A549 (cell line): ENCODE results near the gene CDK10.

Experiments used
- BHLHE40 ChIP-seq: IDR thresholded peaks from 2 replicates; pipeline ENCODE4 v1.6.1; 2012; ENCODE audit warnings: low read depth, low read length, inconsistent platforms
- CEBPB ChIP-seq, 2 experiments: fragments of >200 bp in 1 of 2; sonication (Bioruptor Twin) in 1 of 2; formaldehyde crosslinking in 1 of 2; IDR thresholded peaks; 2 replicates each; pipeline ENCODE4 v1.6.1; 2012 to 2016
- EP300 ChIP-seq, 2 experiments: fragments of >200 bp; sonication (Bioruptor Twin); formaldehyde crosslinking; IDR thresholded peaks; 2 replicates in 1 of 2; 3 replicates in 1 of 2; pipeline ENCODE4 v1.6.1; 2016 to 2017
- ESRRA ChIP-seq: fragments of 150-350 bp; IDR thresholded peaks from 2 replicates; pipeline ENCODE4 v1.6.1; 2014; ENCODE audit warnings: mild to moderate bottlenecking, low read length, borderline replicate concordance
- HOXB13 ChIP-seq: fragments of 250-450 bp; sonication (Bioruptor Pico); IDR thresholded peaks from 2 replicates; pipeline ENCODE4 v1.5.0; 2020; ENCODE audit warnings: low read depth, mild to moderate bottlenecking, moderate library complexity
- MYC ChIP-seq: IDR thresholded peaks from 2 replicates; pipeline ENCODE4 v1.6.1; 2012; ENCODE audit warnings: mild to moderate bottlenecking, inconsistent platforms, low read length, improper control_type of control experiment, borderline replicate concordance
- NR3C1 ChIP-seq: fragments of >200 bp; sonication (Bioruptor Twin); formaldehyde crosslinking; IDR thresholded peaks from 3 replicates; pipeline ENCODE4 v1.6.1; 2017
- POLR2A ChIP-seq: IDR thresholded peaks from 2 replicates; pipeline ENCODE4 v1.6.1; 2012; ENCODE audit warnings: mild to moderate bottlenecking, low read length
- POLR2AphosphoS2 ChIP-seq: conservative IDR thresholded peaks from 2 replicates; pipeline ENCODE4 v1.6.1; 2012; ENCODE audit warnings: low read length, improper control_type of control experiment, inconsistent platforms
- RCOR1 ChIP-seq: fragments of 150-350 bp; IDR thresholded peaks from 2 replicates; pipeline ENCODE4 v1.6.1; 2014; ENCODE audit warnings: antibody characterized with exemption, low read length, low read depth
- TP53 ChIP-seq: fragments of 250-450 bp; sonication (Bioruptor Pico); IDR thresholded peaks from 2 replicates; pipeline ENCODE4 v1.5.0; 2021; ENCODE audit warnings: mild to moderate bottlenecking, moderate library complexity
- TF ChIP-seq, protein P1 (sequence below): fragments of >200 bp; sonication (Bioruptor Twin); formaldehyde crosslinking; IDR thresholded peaks from 3 replicates; pipeline ENCODE4 v1.5.1; 2016

- TF ChIP-seq HOXB13 (CRISPR knock-in tag), result no peak
- no peak for TF ChIP-seq MYC
- no peak for TF ChIP-seq EP300 (IDR thresholded peaks at IDR 0.05)
- TF ChIP-seq, protein P1, sequence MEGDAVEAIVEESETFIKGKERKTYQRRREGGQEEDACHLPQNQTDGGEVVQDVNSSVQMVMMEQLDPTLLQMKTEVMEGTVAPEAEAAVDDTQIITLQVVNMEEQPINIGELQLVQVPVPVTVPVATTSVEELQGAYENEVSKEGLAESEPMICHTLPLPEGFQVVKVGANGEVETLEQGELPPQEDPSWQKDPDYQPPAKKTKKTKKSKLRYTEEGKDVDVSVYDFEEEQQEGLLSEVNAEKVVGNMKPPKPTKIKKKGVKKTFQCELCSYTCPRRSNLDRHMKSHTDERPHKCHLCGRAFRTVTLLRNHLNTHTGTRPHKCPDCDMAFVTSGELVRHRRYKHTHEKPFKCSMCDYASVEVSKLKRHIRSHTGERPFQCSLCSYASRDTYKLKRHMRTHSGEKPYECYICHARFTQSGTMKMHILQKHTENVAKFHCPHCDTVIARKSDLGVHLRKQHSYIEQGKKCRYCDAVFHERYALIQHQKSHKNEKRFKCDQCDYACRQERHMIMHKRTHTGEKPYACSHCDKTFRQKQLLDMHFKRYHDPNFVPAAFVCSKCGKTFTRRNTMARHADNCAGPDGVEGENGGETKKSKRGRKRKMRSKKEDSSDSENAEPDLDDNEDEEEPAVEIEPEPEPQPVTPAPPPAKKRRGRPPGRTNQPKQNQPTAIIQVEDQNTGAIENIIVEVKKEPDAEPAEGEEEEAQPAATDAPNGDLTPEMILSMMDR, result no peak
- no peak for TF ChIP-seq NR3C1
- no peak for TF ChIP-seq POLR2AphosphoS2
- no peak for TF ChIP-seq ESRRA
- TF ChIP-seq CEBPB (IDR thresholded peaks at IDR 0.05), result no peak
- no peak for TF ChIP-seq POLR2A
- no peak for TF ChIP-seq RCOR1
- TF ChIP-seq TP53 (CRISPR knock-in tag), result no peak
- TF ChIP-seq BHLHE40, result no peak
These were observed 48.0 kb upstream of the CDK10 start for GRCh38 chr16:89638455-89638854.
